H1 (cell line): ENCODE measurements around the gene SLC12A8. TPM values are rescaled to one million over a fixed set of nuclear protein-coding genes. Genes with fewer than 3 reads are reported as not detected.

ENCODE experiments used
- MAFK ChIP-seq: IDR thresholded peaks from 2 replicates; pipeline ENCODE4 v1.6.1; 2012; ENCODE audit warnings: low read depth, mild to moderate bottlenecking, improper control_type of control experiment, low read length
- polyA plus RNA-seq, 7 experiments: library from polyadenylated mRNA; depleted of rRNA in 3 of 7; stranded (reverse) in 5 of 7; unstranded in 2 of 7; fragments of >200 nt in 5 of 7; fragments of 200-250 nt in 2 of 7; gene quantifications; 1 replicate in 5 of 7; 2 replicates in 1 of 7; 4 replicates in 1 of 7; pipeline versions ENCODE4 v1.2.1 to v1.2.3, GENCODE V29; 2011 to 2013; ENCODE audit warnings: missing spikeins in 2 of 7, mixed read lengths in 2 of 7
- total RNA-seq: library from RNA; stranded (reverse); fragmentation: NEBNext Ultra II Directional; extraction: Animal tissue kit (Norgen Biotek cat#: 25700); gene quantifications from 2 replicates; pipeline ENCODE4 v1.2.1, GENCODE V29; 2021
- TF ChIP-seq, protein P1 (sequence below): IDR thresholded peaks from 2 replicates; pipeline ENCODE4 v1.6.1; 2011; ENCODE audit warnings: low read length, improper control_type of control experiment

Gene SLC12A8
- total and polyA plus RNA-seq, 2 of the 8 experiments (the other 6 are each of a cell fraction or from before 2014, with no cell fraction given): 13.7 to 14.4 TPM

DNA sequence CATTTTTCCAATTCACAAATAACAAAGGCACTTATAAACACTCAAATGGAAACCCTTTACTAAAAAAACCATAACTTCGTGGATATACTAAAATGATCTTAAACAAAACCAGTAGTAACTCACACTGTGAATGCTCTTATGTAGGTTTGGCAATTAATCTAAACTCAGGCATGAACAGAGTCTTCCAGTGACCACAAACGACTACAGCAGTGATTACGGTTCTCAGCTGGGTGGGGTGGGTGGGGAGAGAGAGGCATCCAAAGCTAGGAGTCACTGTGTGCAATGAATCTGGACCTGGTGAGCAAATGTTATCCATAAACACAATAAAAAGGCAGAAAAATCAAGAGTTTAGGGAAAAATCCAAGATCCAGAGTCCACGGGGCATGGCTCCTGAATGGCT, 21.3 kb downstream of the SLC12A8 start (continued):
- TF ChIP-seq, protein P1, sequence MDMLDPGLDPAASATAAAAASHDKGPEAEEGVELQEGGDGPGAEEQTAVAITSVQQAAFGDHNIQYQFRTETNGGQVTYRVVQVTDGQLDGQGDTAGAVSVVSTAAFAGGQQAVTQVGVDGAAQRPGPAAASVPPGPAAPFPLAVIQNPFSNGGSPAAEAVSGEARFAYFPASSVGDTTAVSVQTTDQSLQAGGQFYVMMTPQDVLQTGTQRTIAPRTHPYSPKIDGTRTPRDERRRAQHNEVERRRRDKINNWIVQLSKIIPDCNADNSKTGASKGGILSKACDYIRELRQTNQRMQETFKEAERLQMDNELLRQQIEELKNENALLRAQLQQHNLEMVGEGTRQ: no peak
- TF ChIP-seq MAFK: no peak
